Ishikawa (cell line): Measurements from ENCODE around the gene FARS2.

Source experiments
- CEBPB ChIP-seq: IDR thresholded peaks from 2 replicates; pipeline ENCODE4 v1.6.1; 2012
- CREB1 ChIP-seq: IDR thresholded peaks from 2 replicates; pipeline ENCODE4 v1.6.1; 2012; ENCODE audit warnings: low read depth
- EGR1 ChIP-seq: IDR thresholded peaks from 2 replicates; pipeline ENCODE4 v1.6.1; 2012
- EP300 ChIP-seq: IDR thresholded peaks from 2 replicates; pipeline ENCODE4 v1.6.1; 2012; ENCODE audit warnings: borderline replicate concordance
- FOXM1 ChIP-seq: IDR thresholded peaks from 2 replicates; pipeline ENCODE4 v1.6.1; 2012; ENCODE audit warnings: low read depth, borderline replicate concordance
- MAX ChIP-seq: IDR thresholded peaks from 2 replicates; pipeline ENCODE4 v1.6.1; 2012
- NFIC ChIP-seq: IDR thresholded peaks from 2 replicates; pipeline ENCODE4 v1.6.1; 2012
- RAD21 ChIP-seq: IDR thresholded peaks from 2 replicates; pipeline ENCODE4 v1.6.1; 2012; ENCODE audit warnings: low read depth
- TAF1 ChIP-seq: IDR thresholded peaks from 2 replicates; pipeline ENCODE4 v1.6.1; 2012; ENCODE audit warnings: low read depth, mild to moderate bottlenecking
- TCF12 ChIP-seq: IDR thresholded peaks from 2 replicates; pipeline ENCODE4 v1.6.1; 2012; ENCODE audit warnings: low read depth
- TEAD4 ChIP-seq: IDR thresholded peaks from 2 replicates; pipeline ENCODE4 v1.6.1; 2012
- USF1 ChIP-seq: IDR thresholded peaks from 2 replicates; pipeline ENCODE4 v1.6.1; 2012
- YY1 ChIP-seq: IDR thresholded peaks from 2 replicates; pipeline ENCODE4 v1.6.1; 2012; ENCODE audit warnings: low read depth
- ZBTB7A ChIP-seq: IDR thresholded peaks from 2 replicates; pipeline ENCODE4 v1.6.1; 2012; ENCODE audit warnings: low read depth
- TF ChIP-seq, protein P1 (sequence below): IDR thresholded peaks from 2 replicates; pipeline ENCODE4 v1.6.1; 2012; ENCODE audit warnings: low read depth, mild to moderate bottlenecking

FARS2 gene

DNA sequence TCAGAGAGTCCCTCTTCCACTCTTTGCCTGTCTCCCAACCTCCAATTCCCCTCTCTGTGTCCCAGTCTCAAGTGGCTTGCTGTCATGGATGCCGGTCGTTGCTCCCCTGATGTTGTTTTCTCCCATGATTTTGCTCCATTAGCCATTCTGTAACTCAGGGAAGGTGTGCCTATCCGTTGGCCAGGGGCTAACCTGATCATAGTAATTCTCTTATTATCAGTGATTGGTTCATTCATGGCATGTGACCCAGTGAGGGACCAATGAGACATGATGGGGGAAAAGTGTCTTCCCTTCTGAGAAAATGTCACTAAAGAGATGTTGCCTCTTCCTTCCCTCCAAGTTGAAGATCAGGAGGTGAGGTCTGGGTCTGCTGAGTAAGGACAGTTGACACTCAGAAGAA is 214.5 kb downstream of the FARS2 start:
- TF ChIP-seq TAF1 (no peak), USF1 (peak; percentile 24; the same call in 1 of the 2 replicates)
- TF ChIP-seq, protein P1, sequence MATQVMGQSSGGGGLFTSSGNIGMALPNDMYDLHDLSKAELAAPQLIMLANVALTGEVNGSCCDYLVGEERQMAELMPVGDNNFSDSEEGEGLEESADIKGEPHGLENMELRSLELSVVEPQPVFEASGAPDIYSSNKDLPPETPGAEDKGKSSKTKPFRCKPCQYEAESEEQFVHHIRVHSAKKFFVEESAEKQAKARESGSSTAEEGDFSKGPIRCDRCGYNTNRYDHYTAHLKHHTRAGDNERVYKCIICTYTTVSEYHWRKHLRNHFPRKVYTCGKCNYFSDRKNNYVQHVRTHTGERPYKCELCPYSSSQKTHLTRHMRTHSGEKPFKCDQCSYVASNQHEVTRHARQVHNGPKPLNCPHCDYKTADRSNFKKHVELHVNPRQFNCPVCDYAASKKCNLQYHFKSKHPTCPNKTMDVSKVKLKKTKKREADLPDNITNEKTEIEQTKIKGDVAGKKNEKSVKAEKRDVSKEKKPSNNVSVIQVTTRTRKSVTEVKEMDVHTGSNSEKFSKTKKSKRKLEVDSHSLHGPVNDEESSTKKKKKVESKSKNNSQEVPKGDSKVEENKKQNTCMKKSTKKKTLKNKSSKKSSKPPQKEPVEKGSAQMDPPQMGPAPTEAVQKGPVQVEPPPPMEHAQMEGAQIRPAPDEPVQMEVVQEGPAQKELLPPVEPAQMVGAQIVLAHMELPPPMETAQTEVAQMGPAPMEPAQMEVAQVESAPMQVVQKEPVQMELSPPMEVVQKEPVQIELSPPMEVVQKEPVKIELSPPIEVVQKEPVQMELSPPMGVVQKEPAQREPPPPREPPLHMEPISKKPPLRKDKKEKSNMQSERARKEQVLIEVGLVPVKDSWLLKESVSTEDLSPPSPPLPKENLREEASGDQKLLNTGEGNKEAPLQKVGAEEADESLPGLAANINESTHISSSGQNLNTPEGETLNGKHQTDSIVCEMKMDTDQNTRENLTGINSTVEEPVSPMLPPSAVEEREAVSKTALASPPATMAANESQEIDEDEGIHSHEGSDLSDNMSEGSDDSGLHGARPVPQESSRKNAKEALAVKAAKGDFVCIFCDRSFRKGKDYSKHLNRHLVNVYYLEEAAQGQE: no peak

DNA sequence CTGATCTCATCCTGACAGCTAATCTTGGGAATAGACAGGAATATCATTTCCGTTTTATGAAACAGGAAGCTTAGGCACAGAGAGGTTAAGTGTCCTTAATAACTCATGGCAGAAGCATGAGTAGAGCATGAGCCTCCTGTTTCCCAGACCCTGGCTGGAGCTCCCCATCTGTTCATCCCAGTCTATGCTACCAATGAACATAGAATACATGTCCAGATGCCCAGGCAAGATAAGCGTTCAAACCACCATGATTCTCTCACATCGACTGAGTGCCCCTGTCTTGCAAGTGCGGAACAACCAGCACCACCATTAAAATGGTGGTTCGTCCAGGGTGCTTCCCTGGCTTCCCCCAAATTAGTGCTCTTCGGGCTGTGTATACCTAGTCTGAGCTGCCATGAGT is 217.1 kb downstream of the FARS2 start:
- TF ChIP-seq FOXM1: no peak
- no peak for TF ChIP-seq MAX
- no peak for TF ChIP-seq YY1
- no peak for TF ChIP-seq EP300
- TF ChIP-seq RAD21: no peak
- TF ChIP-seq EGR1: no peak
- TF ChIP-seq TAF1: no peak
- no peak for TF ChIP-seq TCF12
- no peak for TF ChIP-seq USF1
- no peak for TF ChIP-seq TEAD4

DNA sequence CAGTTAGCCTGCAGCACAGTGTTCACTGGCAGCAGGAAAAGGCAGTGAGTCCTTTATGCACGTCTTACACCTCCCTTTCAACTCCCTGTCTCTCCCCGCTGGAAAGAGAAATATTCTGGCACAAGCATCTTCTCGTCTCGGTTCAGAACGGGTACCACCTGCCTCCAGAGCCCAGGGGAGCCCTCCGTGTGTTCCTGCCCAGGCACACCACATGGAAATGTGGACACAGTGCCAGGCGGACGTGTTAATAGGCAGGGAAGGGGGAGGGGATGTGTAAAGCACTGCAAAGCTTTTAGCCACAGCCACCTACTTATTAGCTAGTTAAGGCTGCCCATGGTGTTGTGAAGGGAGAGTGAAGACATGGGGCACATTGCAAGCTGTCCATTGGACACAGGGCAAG is 219.7 kb downstream of the FARS2 start:
- TF ChIP-seq TCF12 (no peak), CEBPB (no peak), MAX (no peak), TAF1 (no peak), USF1 (no peak), EGR1 (no peak)

- no peak for TF ChIP-seq MAX
- no peak for TF ChIP-seq ZBTB7A
- no peak for TF ChIP-seq CEBPB
- TF ChIP-seq, protein P1: no peak
- TF ChIP-seq EGR1: no peak
- no peak for TF ChIP-seq TEAD4
- no peak for TF ChIP-seq FOXM1
- TF ChIP-seq TCF12: no peak
- no peak for TF ChIP-seq EP300
- no peak for TF ChIP-seq NFIC
- no peak for TF ChIP-seq USF1
- TF ChIP-seq YY1: no peak
- no peak for TF ChIP-seq RAD21
- TF ChIP-seq TAF1: no peak
- no peak for TF ChIP-seq CREB1
Observed at GRCh38 chr6:5481750-5482149, 220.4 kb downstream of the FARS2 start.

DNA sequence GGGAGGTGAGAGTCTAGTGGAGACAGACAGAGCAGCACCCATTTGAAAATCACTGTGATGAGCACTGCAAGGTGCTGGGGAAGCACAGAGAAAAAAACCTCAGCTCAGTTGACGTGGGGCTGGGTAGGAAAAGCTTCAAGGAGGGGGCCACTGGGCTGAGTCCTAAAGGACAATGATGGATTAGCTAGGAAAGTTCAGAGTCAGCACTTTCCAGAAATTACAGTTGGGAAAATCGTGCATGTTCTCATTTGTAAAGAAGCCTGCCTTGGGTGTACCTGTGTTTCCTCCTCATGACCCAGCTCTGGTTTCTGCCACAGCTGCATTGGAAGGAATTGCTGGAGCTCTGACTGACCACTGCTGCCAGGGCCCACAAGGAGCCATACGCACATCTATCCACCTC is 221.3 kb downstream of the FARS2 start:
- TF ChIP-seq YY1 (no peak), RAD21 (no peak), TEAD4 (no peak), MAX (no peak), TAF1 (no peak), EP300 (no peak), TCF12 (no peak), FOXM1 (no peak), CREB1 (no peak), ZBTB7A (no peak), USF1 (no peak), NFIC (no peak), CEBPB (no peak), EGR1 (no peak)
- TF ChIP-seq, protein P1: no peak
